ENCODE data around the gene MFAP5.

DNA sequence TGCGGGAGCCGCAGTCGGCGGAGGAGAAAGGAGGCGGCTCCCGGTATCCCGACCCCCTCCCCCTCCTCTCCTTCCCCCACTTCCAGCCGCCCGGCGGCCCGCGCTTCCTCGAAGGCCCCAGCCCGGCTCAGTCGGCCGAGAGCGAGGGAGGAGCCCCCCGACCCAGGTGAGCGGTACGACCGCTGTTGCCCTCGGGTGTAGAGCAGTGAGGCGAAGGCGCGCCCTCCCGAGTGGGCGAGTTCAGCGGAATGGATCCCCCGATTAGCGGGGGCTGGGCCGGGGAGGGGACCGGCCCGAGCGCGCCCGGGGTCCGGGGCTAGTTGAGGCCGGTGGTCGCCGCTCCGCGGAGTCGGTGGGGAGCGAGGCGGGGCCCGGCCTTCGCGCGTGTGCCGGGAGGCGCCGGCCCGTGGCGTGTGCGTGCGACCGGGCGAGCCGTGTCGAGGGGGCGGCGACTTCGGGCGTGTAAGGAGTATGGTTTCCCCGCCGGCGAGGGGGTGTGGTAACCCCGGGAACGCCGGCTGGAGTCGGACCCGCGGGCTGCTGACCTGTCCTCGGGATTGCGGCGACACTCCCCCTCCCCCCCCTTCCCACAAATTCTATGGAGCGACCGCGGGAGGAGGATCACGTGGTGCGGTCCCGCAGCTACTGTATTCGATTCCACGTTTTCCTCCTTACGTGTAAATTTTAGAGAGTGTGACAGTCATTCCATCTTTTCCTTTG, 35.7 kb upstream of the MFAP5 start:
- TF ChIP-seq, protein P1, sequence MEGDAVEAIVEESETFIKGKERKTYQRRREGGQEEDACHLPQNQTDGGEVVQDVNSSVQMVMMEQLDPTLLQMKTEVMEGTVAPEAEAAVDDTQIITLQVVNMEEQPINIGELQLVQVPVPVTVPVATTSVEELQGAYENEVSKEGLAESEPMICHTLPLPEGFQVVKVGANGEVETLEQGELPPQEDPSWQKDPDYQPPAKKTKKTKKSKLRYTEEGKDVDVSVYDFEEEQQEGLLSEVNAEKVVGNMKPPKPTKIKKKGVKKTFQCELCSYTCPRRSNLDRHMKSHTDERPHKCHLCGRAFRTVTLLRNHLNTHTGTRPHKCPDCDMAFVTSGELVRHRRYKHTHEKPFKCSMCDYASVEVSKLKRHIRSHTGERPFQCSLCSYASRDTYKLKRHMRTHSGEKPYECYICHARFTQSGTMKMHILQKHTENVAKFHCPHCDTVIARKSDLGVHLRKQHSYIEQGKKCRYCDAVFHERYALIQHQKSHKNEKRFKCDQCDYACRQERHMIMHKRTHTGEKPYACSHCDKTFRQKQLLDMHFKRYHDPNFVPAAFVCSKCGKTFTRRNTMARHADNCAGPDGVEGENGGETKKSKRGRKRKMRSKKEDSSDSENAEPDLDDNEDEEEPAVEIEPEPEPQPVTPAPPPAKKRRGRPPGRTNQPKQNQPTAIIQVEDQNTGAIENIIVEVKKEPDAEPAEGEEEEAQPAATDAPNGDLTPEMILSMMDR (conservative IDR thresholded peaks at IDR 0.05 in 1 of 2, IDR thresholded peaks at IDR 0.05 in 1 of 2; ENCODE audit: extremely low read depth in 1 of 2, insufficient read depth in 1 of 2, low read depth in 1 of 2, low read length in 2 of 2) = no peak
- TF ChIP-seq EZH2 (IDR thresholded peaks at IDR 0.05; ENCODE audit: borderline replicate concordance, low read length) = no peak
